ENCODE data around the gene CYSRT1. TPM values are rescaled to one million over a fixed set of nuclear protein-coding genes. Genes with fewer than 3 reads are reported as not detected.

CYSRT1 gene
- polyA plus RNA-seq, 3 donors: 0.17 TPM; not detected in 2

- Mint-ChIP-seq H3K4me3 (no peak overlapping the region), H3K36me3 (no peaks in the 10 kb centered on the region), H3K27ac (no peak overlapping the region), H3K27me3 (ENCODE audit: low read depth in 3 of 3) (peaks cover 0 to 34% (median 5%) of the 10 kb centered on the region in 3 donors), H3K4me1 (peaks cover 15% of the 10 kb centered on the region), H3K9me3 (peaks cover 0 to 4% (median 0%) of the 10 kb centered on the region in 7 donors)
- intact Hi-C loops (cut with micrococcal nuclease): loop anchor here in 1 of 2 donors (5.0 kb wide), 1 partner anchor 111 kb away; no protein-coding TSS in a partner anchor
- no peaks in the 10 kb centered on the region for H3K79me2 ChIP-seq (ENCODE audit: insufficient read depth, low read length)
- peaks cover 15 to 18% of the 10 kb centered on the region in 2 donors for H3K4me1 ChIP-seq (ENCODE audit: control insufficient read depth in 1 of 2, insufficient read depth in 2 of 2, low read length in 2 of 2)
- H3K36me3 ChIP-seq (replicated peaks in 1 of 2; ENCODE audit: control insufficient read depth in 1 of 2, insufficient read depth in 2 of 2, low read length in 2 of 2): no peaks in the 10 kb centered on the region
- no peak overlapping the region for H3K27ac ChIP-seq (ENCODE audit: low read depth in 1 of 2, low read length in 2 of 2)
- no peak overlapping the region for H3K9ac ChIP-seq (ENCODE audit: insufficient read depth, low read length, poor library complexity, severe bottlenecking)
- no peaks in the 10 kb centered on the region for H3K9me3 ChIP-seq (replicated peaks in 1 of 2; ENCODE audit: control insufficient read depth in 1 of 2, insufficient read depth in 1 of 2, low read length in 2 of 2)
- no peak overlapping the region for H2AFZ ChIP-seq (ENCODE audit: insufficient read depth, low read depth, low read length, poor library complexity, severe bottlenecking)
- no peak for TF ChIP-seq CTCF (IDR thresholded peaks at IDR 0.05)
- WGBS (ENCODE audit: insufficient coverage): 71% methylated on average over 26 of the region's 29 CpGs
- H3K4me3 ChIP-seq (replicated peaks in 1 of 3; ENCODE audit: low read depth in 2 of 3, low read length in 3 of 3): no peak overlapping the region
- H3K4me2 ChIP-seq (replicated peaks; ENCODE audit: extremely low read depth, low read length, poor library complexity, severe bottlenecking): no peak overlapping the region
- DNase-seq: no peak
- no peaks in the 10 kb centered on the region for H4K20me1 ChIP-seq (ENCODE audit: insufficient read depth, low read length)
- H3K27me3 ChIP-seq (ENCODE audit: control insufficient read depth in 2 of 2, insufficient read depth in 2 of 2, low read length in 2 of 2): peaks cover 0 to 9% of the 10 kb centered on the region in 2 donors
Measured at GRCh38 chr9:137228506-137228967, 3.6 kb downstream of the CYSRT1 start.

- peaks cover 10 to 12% of the 10 kb centered on the region in 2 donors for H3K4me1 ChIP-seq (ENCODE audit: control insufficient read depth in 1 of 2, insufficient read depth in 2 of 2, low read length in 2 of 2)
- no peak overlapping the region for H3K9ac ChIP-seq (ENCODE audit: insufficient read depth, low read length, poor library complexity, severe bottlenecking)
- Mint-ChIP-seq H3K4me3 (no peak overlapping the region), H3K27ac (peak overlapping the region in 1 of 7 donors; percentile 54), H3K36me3 (no peaks in the 10 kb centered on the region), H3K27me3 (ENCODE audit: low read depth in 3 of 3) (peaks cover 2 to 36% (median 5%) of the 10 kb centered on the region in 3 donors), H3K4me1 (peaks cover 11% of the 10 kb centered on the region), H3K9me3 (peaks cover 0 to 4% (median 0%) of the 10 kb centered on the region in 7 donors)
- no peak overlapping the region for H2AFZ ChIP-seq (ENCODE audit: insufficient read depth, low read depth, low read length, poor library complexity, severe bottlenecking)
- no peak overlapping the region for H3K4me3 ChIP-seq (replicated peaks in 1 of 3; ENCODE audit: low read depth in 2 of 3, low read length in 3 of 3)
- H3K27ac ChIP-seq (ENCODE audit: low read depth in 1 of 2, low read length in 2 of 2): no peak overlapping the region
- no peaks in the 10 kb centered on the region for H3K36me3 ChIP-seq (replicated peaks in 1 of 2; ENCODE audit: control insufficient read depth in 1 of 2, insufficient read depth in 2 of 2, low read length in 2 of 2)
- no peaks in the 10 kb centered on the region for H3K79me2 ChIP-seq (ENCODE audit: insufficient read depth, low read length)
- H4K20me1 ChIP-seq (ENCODE audit: insufficient read depth, low read length): no peaks in the 10 kb centered on the region
- no peak for DNase-seq
- no peaks in the 10 kb centered on the region for H3K9me3 ChIP-seq (replicated peaks in 1 of 2; ENCODE audit: control insufficient read depth in 1 of 2, insufficient read depth in 1 of 2, low read length in 2 of 2)
- TF ChIP-seq CTCF (IDR thresholded peaks at IDR 0.05): no peak
- WGBS (ENCODE audit: insufficient coverage): 80% methylated on average over 24 of the region's 27 CpGs
- no peak overlapping the region for H3K4me2 ChIP-seq (replicated peaks; ENCODE audit: extremely low read depth, low read length, poor library complexity, severe bottlenecking)
- intact Hi-C loops (cut with micrococcal nuclease): loop anchor here in 1 of 2 donors (5.0 kb wide), 1 partner anchor 112 kb away; no protein-coding TSS in a partner anchor
- peaks cover 0 to 9% of the 10 kb centered on the region in 2 donors for H3K27me3 ChIP-seq (ENCODE audit: control insufficient read depth in 2 of 2, insufficient read depth in 2 of 2, low read length in 2 of 2)
Measured at GRCh38 chr9:137228968-137229896, 4.3 kb downstream of the CYSRT1 start.
